ENCODE measurements around the gene S100G. TPM values are rescaled to one million over a fixed set of nuclear protein-coding genes. Genes with fewer than 3 reads are reported as not detected.

S100G gene
- total and polyA plus RNA-seq, 2 donors (not counting 3 experiments of a cell fraction or from before 2014, with no cell fraction given), result not detected

GRCh38 chrX:16661495-16661894 is 11.5 kb downstream of the S100G start:
- no peaks in the 10 kb centered on the region for H3K9me1 ChIP-seq (replicated peaks; ENCODE audit: control insufficient read depth, extremely low read depth, insufficient read depth, low read length)
- H3K9ac ChIP-seq (replicated peaks; ENCODE audit: extremely low read depth, insufficient read depth, low read length), result no peak overlapping the region
- no peaks in the 10 kb centered on the region for H4K20me1 ChIP-seq (replicated peaks; ENCODE audit: control insufficient read depth, extremely low read depth, insufficient read depth, low read length)
- no peak for TF ChIP-seq JUN (IDR thresholded peaks at IDR 0.05; ENCODE audit: borderline replicate concordance, insufficient read depth, insufficient read length, low read depth)
- no peak for TF ChIP-seq MAX (IDR thresholded peaks at IDR 0.05; ENCODE audit: insufficient read depth, insufficient read length)
- no peak for TF ChIP-seq GATA2 (IDR thresholded peaks at IDR 0.05; ENCODE audit: insufficient read depth, insufficient read length, low read depth, low read length)
- TF ChIP-seq MYC (IDR thresholded peaks at IDR 0.05; ENCODE audit: low read depth, low read length), result no peak
- no peak for TF ChIP-seq FOS (IDR thresholded peaks at IDR 0.05; ENCODE audit: borderline replicate concordance, insufficient read depth, low read length)
- no peak for TF ChIP-seq POLR2AphosphoS5 (IDR thresholded peaks at IDR 0.05; ENCODE audit: insufficient read depth, low read depth, low read length)
- no peak for TF ChIP-seq POLR2A (IDR thresholded peaks at IDR 0.05; ENCODE audit: low read depth, low read length)
- TF ChIP-seq EZH2 (IDR thresholded peaks at IDR 0.05; ENCODE audit: borderline replicate concordance, low read depth, low read length, severe bottlenecking), result no peak
- TF ChIP-seq, protein P1, sequence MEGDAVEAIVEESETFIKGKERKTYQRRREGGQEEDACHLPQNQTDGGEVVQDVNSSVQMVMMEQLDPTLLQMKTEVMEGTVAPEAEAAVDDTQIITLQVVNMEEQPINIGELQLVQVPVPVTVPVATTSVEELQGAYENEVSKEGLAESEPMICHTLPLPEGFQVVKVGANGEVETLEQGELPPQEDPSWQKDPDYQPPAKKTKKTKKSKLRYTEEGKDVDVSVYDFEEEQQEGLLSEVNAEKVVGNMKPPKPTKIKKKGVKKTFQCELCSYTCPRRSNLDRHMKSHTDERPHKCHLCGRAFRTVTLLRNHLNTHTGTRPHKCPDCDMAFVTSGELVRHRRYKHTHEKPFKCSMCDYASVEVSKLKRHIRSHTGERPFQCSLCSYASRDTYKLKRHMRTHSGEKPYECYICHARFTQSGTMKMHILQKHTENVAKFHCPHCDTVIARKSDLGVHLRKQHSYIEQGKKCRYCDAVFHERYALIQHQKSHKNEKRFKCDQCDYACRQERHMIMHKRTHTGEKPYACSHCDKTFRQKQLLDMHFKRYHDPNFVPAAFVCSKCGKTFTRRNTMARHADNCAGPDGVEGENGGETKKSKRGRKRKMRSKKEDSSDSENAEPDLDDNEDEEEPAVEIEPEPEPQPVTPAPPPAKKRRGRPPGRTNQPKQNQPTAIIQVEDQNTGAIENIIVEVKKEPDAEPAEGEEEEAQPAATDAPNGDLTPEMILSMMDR (IDR thresholded peaks at IDR 0.05; ENCODE audit: extremely low read depth in 1 of 2, insufficient read depth in 1 of 2, low read depth in 1 of 2, low read length in 2 of 2), result no peak
- BruUV-seq (replicated peaks), result no TSS peak
- no peak overlapping the region for H2AFZ ChIP-seq (ENCODE audit: low read depth, low read length)
- H3K79me2 ChIP-seq (ENCODE audit: control insufficient read depth, insufficient read depth, low read length), result no peaks in the 10 kb centered on the region
- POLR2A ChIA-PET, result no interaction called here
- FAIRE-seq, result no peak
- no peak overlapping the region for H3K4me3 ChIP-seq (replicated peaks in 1 of 3; ENCODE audit: insufficient read depth in 1 of 3, low read depth in 1 of 3, low read length in 3 of 3)
- CTCF ChIA-PET, result interaction anchor here (0.7 kb wide), 1 partner anchor 225 kb away, joined by 3 read pairs; no protein-coding TSS in a partner anchor
- no peak overlapping the region for H3K27ac ChIP-seq (ENCODE audit: insufficient read depth, low read depth, low read length)
- H3K4me1 ChIP-seq (ENCODE audit: control insufficient read depth, extremely low read depth, insufficient read depth, low read length), result peaks cover 11% of the 10 kb centered on the region
- no peaks in the 10 kb centered on the region for H3K27me3 ChIP-seq (ENCODE audit: control insufficient read depth in 2 of 2, insufficient read depth in 2 of 2, low read length in 2 of 2)
- no peaks in the 10 kb centered on the region for H3K9me3 ChIP-seq (replicated peaks; ENCODE audit: control insufficient read depth, insufficient read depth, low read length)
- DNase-seq (ENCODE audit: low read depth, low spot score), result no peak
- dilution Hi-C loops (cut with MboI; ENCODE audit: extremely low pct_ligation_motif_present, low sequenced_read_pairs), result no loop called here
- H3K36me3 ChIP-seq (ENCODE audit: control insufficient read depth in 2 of 2, extremely low read depth in 1 of 2, insufficient read depth in 2 of 2, low read length in 2 of 2), result peaks cover 0 to 1% of the 10 kb centered on the region in 2 experiments
- H3K4me2 ChIP-seq (ENCODE audit: insufficient read depth, low read length), result no peak overlapping the region
- intact Hi-C loops (cut with micrococcal nuclease), result loop anchor here (10.0 kb wide), 1 partner anchor 477 kb away; no protein-coding TSS in a partner anchor
